A549 treated with dexamethasone at 1 μM for 4 hours (cell line): ENCODE data around the gene SKIL. TPM values are rescaled to one million over a fixed set of nuclear protein-coding genes. Genes with fewer than 3 reads are reported as not detected.

Experiments
- total RNA-seq: library from RNA; stranded (reverse); fragments of 200-300 nt; extraction: Qiagen RNA extraction; gene quantifications from 5 replicates; pipeline ENCODE4 v1.2.3, GENCODE V29; 2022

The SKIL gene, protein sequence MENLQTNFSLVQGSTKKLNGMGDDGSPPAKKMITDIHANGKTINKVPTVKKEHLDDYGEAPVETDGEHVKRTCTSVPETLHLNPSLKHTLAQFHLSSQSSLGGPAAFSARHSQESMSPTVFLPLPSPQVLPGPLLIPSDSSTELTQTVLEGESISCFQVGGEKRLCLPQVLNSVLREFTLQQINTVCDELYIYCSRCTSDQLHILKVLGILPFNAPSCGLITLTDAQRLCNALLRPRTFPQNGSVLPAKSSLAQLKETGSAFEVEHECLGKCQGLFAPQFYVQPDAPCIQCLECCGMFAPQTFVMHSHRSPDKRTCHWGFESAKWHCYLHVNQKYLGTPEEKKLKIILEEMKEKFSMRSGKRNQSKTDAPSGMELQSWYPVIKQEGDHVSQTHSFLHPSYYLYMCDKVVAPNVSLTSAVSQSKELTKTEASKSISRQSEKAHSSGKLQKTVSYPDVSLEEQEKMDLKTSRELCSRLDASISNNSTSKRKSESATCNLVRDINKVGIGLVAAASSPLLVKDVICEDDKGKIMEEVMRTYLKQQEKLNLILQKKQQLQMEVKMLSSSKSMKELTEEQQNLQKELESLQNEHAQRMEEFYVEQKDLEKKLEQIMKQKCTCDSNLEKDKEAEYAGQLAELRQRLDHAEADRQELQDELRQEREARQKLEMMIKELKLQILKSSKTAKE
- 23.5 to 40.8 TPM (median 35.1 TPM) in 5 replicates for total RNA-seq

DNA sequence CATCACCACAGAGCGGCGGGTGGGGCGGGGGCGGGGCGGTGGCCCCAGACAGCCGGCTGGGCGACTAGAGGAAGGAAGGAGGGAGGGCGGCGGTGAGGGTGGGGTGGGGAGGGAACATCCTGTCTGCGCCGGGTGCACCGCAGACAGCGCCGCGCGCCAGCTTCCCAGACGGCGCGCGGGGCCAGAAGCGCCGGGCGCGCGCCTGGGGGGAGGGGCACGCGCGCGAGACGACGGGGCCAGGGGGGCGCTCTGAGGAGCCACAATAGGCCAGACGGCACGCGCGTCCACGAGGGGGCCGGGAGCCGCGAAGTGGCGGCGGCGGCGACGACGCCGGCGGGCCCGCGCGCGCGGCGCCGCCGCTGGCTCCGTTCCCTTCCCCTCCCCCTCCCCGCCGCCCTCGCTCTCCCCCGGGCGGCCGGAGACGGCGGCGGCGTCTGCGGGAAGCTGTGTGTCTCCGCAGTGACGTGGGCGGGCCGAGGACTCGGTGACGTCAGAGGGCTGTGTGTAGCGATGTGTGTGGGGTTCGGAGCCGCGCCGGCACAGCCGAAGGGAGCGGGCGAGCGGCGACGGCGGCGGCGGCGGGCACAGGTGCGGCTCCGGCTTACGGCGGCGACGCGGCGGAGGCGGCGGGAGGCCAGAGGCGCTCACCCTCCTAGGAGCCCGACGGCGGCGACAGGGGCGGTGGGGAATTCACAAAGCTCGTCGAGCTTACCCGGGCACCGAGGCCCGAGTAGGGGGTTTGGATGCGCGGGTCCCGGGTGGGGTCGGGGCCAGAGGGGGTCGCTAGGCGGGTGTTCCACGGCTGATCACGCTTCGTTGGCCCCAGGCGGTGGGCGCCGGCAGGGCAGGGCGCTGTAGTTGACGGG lies at the start of gene SKIL:
Gene SKIL (plus strand): TSS at position 540 of the 866 bp plus-strand sequence. CDS start 2,617 bp downstream, outside the sequence.

GRCh38 chr3:170418422-170419398 lies 61.2 kb downstream of the SKIL start, which contains the start of gene CLDN11:
Gene CLDN11 (plus strand): TSS chr3:170418868. CDS start chr3:170419067, 199 bp downstream.

Other genes starting within 250 kb of the SKIL start
- gene PHC3, start 176.0 kb upstream of the SKIL start, total RNA-seq, result 10.1 to 23.5 TPM (median 19.4 TPM) in 5 replicates
- gene PRKCI, start 135.3 kb upstream of the SKIL start, total RNA-seq, result 15.0 to 19.4 TPM (median 17.2 TPM) in 5 replicates
- 0.09 to 0.27 TPM (median 0.17 TPM) in 5 replicates for gene CLDN11, start 61.2 kb downstream of the SKIL start, total RNA-seq
- not detected in 5 replicates for gene SLC7A14, start 228.4 kb downstream of the SKIL start, total RNA-seq